Calu3 (cell line): ENCODE results near the gene RNF7. TPM values are rescaled to one million over a fixed set of nuclear protein-coding genes. Genes with fewer than 3 reads are reported as not detected.

Experiments used
- BruUV-seq: library from RNA; stranded (reverse); fragments of 400-500 nt; replicated peaks from 2 replicates; lab custom pipeline; 2021; lab: Mats Ljungman, UMichigan
- CTCF ChIA-PET: fragments of 300-600 bp; sonication (Branson Sonifier 250); formaldehyde crosslinking; loops from one replicate; lab custom pipeline; 2022; ENCODE audit warnings: antibody characterized with exemption; lab: Charles Lee
- DNase-seq: peaks from one replicate; pipeline ENCODE4 v3.0.0; 2022
- H3K27ac Mint-ChIP-seq: one replicate; pipeline ENCODE4 v1.8.0; 2022; ENCODE audit warnings: mixed read lengths; ENCODE audit not compliant: unreplicated experiment
- H3K27me3 Mint-ChIP-seq: one replicate; pipeline ENCODE4 v1.8.0; 2022; ENCODE audit warnings: mixed read lengths; ENCODE audit not compliant: unreplicated experiment
- H3K36me3 Mint-ChIP-seq: one replicate; pipeline ENCODE4 v1.8.0; 2022; ENCODE audit warnings: mild to moderate bottlenecking, moderate library complexity, mixed read lengths; ENCODE audit not compliant: insufficient read depth, unreplicated experiment
- H3K4me1 Mint-ChIP-seq: one replicate; pipeline ENCODE4 v1.8.0; 2022; ENCODE audit warnings: mild to moderate bottlenecking, low read depth, mixed read lengths; ENCODE audit not compliant: unreplicated experiment
- H3K4me3 Mint-ChIP-seq: one replicate; pipeline ENCODE4 v1.8.0; 2022; ENCODE audit warnings: mild to moderate bottlenecking, low read depth, moderate library complexity, mixed read lengths; ENCODE audit not compliant: unreplicated experiment
- H3K9me3 Mint-ChIP-seq: one replicate; pipeline ENCODE4 v1.8.0; 2022; ENCODE audit warnings: low read depth, mixed read lengths; ENCODE audit not compliant: unreplicated experiment
- CTCF ChIP-seq: fragments of 200-600 bp; IDR thresholded peaks from one replicate; pipeline ENCODE4 v1.8.0; 2022; ENCODE audit warnings: antibody characterized with exemption; ENCODE audit not compliant: unreplicated experiment
- intact Hi-C: fragments of 100-400 bp; cut with micrococcal nuclease; formaldehyde crosslinking; loops from one replicate; pipeline ENCODE4 v1.10.0; 2022; ENCODE audit not compliant: unreplicated experiment
- total RNA-seq: library from RNA; stranded (reverse); gene quantifications from 2 replicates; pipeline ENCODE4 v1.2.3, GENCODE V29; 2022

The RNF7 gene
- total RNA-seq, 1 experiment from 2014 or later = 108 TPM

- no peak overlapping the region for H3K27ac Mint-ChIP-seq
- H3K36me3 Mint-ChIP-seq = no peaks in the 10 kb centered on the region
- H3K4me3 Mint-ChIP-seq = no peak overlapping the region
- peaks cover 5% of the 10 kb centered on the region for H3K27me3 Mint-ChIP-seq
- no peak for DNase-seq
- TF ChIP-seq CTCF = no peak
- BruUV-seq = no TSS peak
- intact Hi-C loops = no loop called here
- no peaks in the 10 kb centered on the region for H3K4me1 Mint-ChIP-seq
- no peaks in the 10 kb centered on the region for H3K9me3 Mint-ChIP-seq
- CTCF ChIA-PET = interaction anchor here (0.7 kb wide), 2 partner anchors 13 to 179 kb away, joined by 3 to 6 read pairs; no protein-coding TSS in a partner anchor
Observed at GRCh38 chr3:141790171-141790570, 52.1 kb downstream of the RNF7 start.

GRCh38 chr3:141792495-141792894, 54.4 kb downstream of the RNF7 start:
- intact Hi-C loops = no loop called here
- DNase-seq = no peak
- no peak for TF ChIP-seq CTCF
- no peak overlapping the region for H3K4me3 Mint-ChIP-seq
- H3K27ac Mint-ChIP-seq = no peak overlapping the region
- H3K27me3 Mint-ChIP-seq = peaks cover 15% of the 10 kb centered on the region
- CTCF ChIA-PET = interaction anchor here (0.5 to 1.4 kb wide), 3 partner anchors 9 to 207 kb away, joined by 3 to 4 read pairs (median 3); no protein-coding TSS in a partner anchor
- H3K4me1 Mint-ChIP-seq = no peaks in the 10 kb centered on the region
- H3K9me3 Mint-ChIP-seq = no peaks in the 10 kb centered on the region
- BruUV-seq = no TSS peak
- H3K36me3 Mint-ChIP-seq = no peaks in the 10 kb centered on the region

GRCh38 chr3:141793476-141794260, 55.6 kb downstream of the RNF7 start:
- CTCF ChIA-PET = interaction anchor here (1.4 kb wide), 1 partner anchor 10 kb away, joined by 3 read pairs; no protein-coding TSS in a partner anchor
- intact Hi-C loops = no loop called here
- H3K4me3 Mint-ChIP-seq = no peak overlapping the region
- H3K27me3 Mint-ChIP-seq = peaks cover 15% of the 10 kb centered on the region
- no peak overlapping the region for H3K27ac Mint-ChIP-seq
- DNase-seq = no peak
- BruUV-seq = no TSS peak
- TF ChIP-seq CTCF = no peak
- H3K4me1 Mint-ChIP-seq = no peaks in the 10 kb centered on the region
- H3K36me3 Mint-ChIP-seq = no peaks in the 10 kb centered on the region
- H3K9me3 Mint-ChIP-seq = no peaks in the 10 kb centered on the region

- intact Hi-C loops = no loop called here
- Mint-ChIP-seq H3K36me3 (no peaks in the 10 kb centered on the region), H3K4me1 (no peaks in the 10 kb centered on the region), H3K4me3 (no peak overlapping the region), H3K9me3 (no peaks in the 10 kb centered on the region), H3K27ac (no peak overlapping the region), H3K27me3 (peaks cover 15% of the 10 kb centered on the region)
- no peak for DNase-seq
- CTCF ChIA-PET = interaction anchor here (0.6 kb wide), 1 partner anchor 630 kb away, joined by 5 read pairs; no protein-coding TSS in a partner anchor
- TF ChIP-seq CTCF = no peak
- BruUV-seq = no TSS peak
Observed at GRCh38 chr3:141795276-141795675, 57.2 kb downstream of the RNF7 start.
